ENCODE data around the gene AQP1. TPM values are rescaled to one million over a fixed set of nuclear protein-coding genes. Genes with fewer than 3 reads are reported as not detected.
A peak's percentile ranks its signal among the peaks of the same experiment; 100 is the strongest.

Gene AQP1
- total RNA-seq, 1 donor from 2014 or later = 1.4 TPM

- H3K4me1 Mint-ChIP-seq = peaks cover 15% of the 10 kb centered on the region
- DNase-seq (ENCODE audit: low read depth, low spot score) = no peak
- H3K27ac Mint-ChIP-seq (ENCODE audit: unreplicated experiment) = peak overlapping the region; percentile 64
Observed at GRCh38 chr7:30884881-30885280, 26.8 kb upstream of the AQP1 start.

GRCh38 chr7:30886608-30887011, 25.0 kb upstream of the AQP1 start:
- Mint-ChIP-seq H3K27me3 (ENCODE audit: low read depth) (no peaks in the 10 kb centered on the region), H3K27ac (ENCODE audit: unreplicated experiment) (peak overlapping the region; percentile 67), H3K36me3 (ENCODE audit: low read depth) (no peaks in the 10 kb centered on the region), H3K4me1 (no peaks in the 10 kb centered on the region), H3K4me3 (no peak overlapping the region), H3K9me3 (no peaks in the 10 kb centered on the region)
- TF ChIP-seq, protein P1, sequence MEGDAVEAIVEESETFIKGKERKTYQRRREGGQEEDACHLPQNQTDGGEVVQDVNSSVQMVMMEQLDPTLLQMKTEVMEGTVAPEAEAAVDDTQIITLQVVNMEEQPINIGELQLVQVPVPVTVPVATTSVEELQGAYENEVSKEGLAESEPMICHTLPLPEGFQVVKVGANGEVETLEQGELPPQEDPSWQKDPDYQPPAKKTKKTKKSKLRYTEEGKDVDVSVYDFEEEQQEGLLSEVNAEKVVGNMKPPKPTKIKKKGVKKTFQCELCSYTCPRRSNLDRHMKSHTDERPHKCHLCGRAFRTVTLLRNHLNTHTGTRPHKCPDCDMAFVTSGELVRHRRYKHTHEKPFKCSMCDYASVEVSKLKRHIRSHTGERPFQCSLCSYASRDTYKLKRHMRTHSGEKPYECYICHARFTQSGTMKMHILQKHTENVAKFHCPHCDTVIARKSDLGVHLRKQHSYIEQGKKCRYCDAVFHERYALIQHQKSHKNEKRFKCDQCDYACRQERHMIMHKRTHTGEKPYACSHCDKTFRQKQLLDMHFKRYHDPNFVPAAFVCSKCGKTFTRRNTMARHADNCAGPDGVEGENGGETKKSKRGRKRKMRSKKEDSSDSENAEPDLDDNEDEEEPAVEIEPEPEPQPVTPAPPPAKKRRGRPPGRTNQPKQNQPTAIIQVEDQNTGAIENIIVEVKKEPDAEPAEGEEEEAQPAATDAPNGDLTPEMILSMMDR (conservative IDR thresholded peaks at IDR 0.05) = no peak
- DNase-seq (ENCODE audit: low read depth, low spot score) = no peak

More at GRCh38 chr7:30884881-30885280, 26.8 kb upstream of the AQP1 start:
- Mint-ChIP-seq H3K4me3 (no peak overlapping the region), H3K9me3 (no peaks in the 10 kb centered on the region), H3K27me3 (ENCODE audit: low read depth) (no peaks in the 10 kb centered on the region), H3K36me3 (ENCODE audit: low read depth) (no peaks in the 10 kb centered on the region)
- TF ChIP-seq, protein P1 (conservative IDR thresholded peaks at IDR 0.05) = no peak

- TF ChIP-seq, protein P1 (conservative IDR thresholded peaks at IDR 0.05) = no peak
- peak overlapping the region; percentile 43 for H3K27ac Mint-ChIP-seq (ENCODE audit: unreplicated experiment)
- H3K36me3 Mint-ChIP-seq (ENCODE audit: low read depth) = no peaks in the 10 kb centered on the region
- H3K4me3 Mint-ChIP-seq = no peak overlapping the region
- no peak for DNase-seq (ENCODE audit: low read depth, low spot score)
- H3K9me3 Mint-ChIP-seq = no peaks in the 10 kb centered on the region
- no peaks in the 10 kb centered on the region for H3K4me1 Mint-ChIP-seq
- no peaks in the 10 kb centered on the region for H3K27me3 Mint-ChIP-seq (ENCODE audit: low read depth)
Observed at GRCh38 chr7:30887464-30887872, 24.2 kb upstream of the AQP1 start.

DNA sequence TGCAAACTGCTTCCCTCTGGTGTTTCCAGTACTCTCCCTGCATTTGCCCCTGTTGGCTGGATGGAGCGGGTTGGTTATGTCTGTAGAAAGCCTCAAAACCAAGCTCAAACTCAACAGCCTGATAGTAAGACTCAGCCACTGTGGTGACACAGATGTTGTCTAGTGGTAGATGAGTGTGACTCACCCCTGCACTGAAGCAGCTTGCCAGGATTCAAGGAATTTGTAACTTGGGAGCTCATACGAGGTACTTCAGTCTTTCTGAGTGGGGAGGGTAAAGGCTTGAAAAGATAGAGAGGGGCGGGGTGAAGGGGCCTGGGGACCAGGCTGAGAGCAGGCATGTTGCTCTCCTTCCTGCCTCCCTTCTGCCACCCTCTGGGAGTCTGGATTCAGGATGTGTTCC, 22.9 kb upstream of the AQP1 start:
- Mint-ChIP-seq H3K9me3 (no peaks in the 10 kb centered on the region), H3K27me3 (ENCODE audit: low read depth) (no peaks in the 10 kb centered on the region), H3K4me1 (no peaks in the 10 kb centered on the region), H3K4me3 (no peak overlapping the region), H3K36me3 (ENCODE audit: low read depth) (no peaks in the 10 kb centered on the region), H3K27ac (ENCODE audit: unreplicated experiment) (peak overlapping the region; percentile 7)
- DNase-seq (ENCODE audit: low read depth, low spot score) = no peak
- TF ChIP-seq, protein P1 (conservative IDR thresholded peaks at IDR 0.05) = no peak

- Mint-ChIP-seq H3K9me3 (no peaks in the 10 kb centered on the region), H3K27me3 (ENCODE audit: low read depth) (no peaks in the 10 kb centered on the region), H3K27ac (ENCODE audit: unreplicated experiment) (no peak overlapping the region), H3K4me1 (no peaks in the 10 kb centered on the region), H3K36me3 (ENCODE audit: low read depth) (no peaks in the 10 kb centered on the region), H3K4me3 (no peak overlapping the region)
- DNase-seq (ENCODE audit: low read depth, low spot score) = no peak
- TF ChIP-seq, protein P1 (conservative IDR thresholded peaks at IDR 0.05) = no peak
Observed at GRCh38 chr7:30890226-30890625, 21.4 kb upstream of the AQP1 start.

DNA sequence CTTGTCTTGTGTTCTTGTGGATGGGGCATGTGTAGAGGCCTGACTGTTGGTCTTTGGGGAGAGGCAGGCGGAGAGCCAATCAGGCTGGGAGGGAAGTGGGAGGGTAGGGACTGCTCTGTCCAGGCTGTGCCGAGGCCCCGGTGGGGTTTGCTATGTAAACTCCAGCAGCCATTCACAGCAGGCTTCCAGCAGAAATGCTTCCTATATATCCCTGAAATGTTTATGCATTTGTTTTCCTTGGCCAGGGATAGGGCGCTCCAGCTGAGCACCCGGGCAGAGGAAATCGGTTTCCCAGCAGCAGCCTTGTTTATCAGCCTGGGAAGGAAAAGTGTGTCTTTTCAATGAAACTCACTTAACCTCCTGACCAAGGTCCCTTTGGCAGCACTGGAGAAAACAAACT, 18.3 kb upstream of the AQP1 start:
- H3K9me3 Mint-ChIP-seq = no peaks in the 10 kb centered on the region
- H3K27ac Mint-ChIP-seq (ENCODE audit: unreplicated experiment) = no peak overlapping the region
- no peak overlapping the region for H3K4me3 Mint-ChIP-seq
- no peak for DNase-seq (ENCODE audit: low read depth, low spot score)
- H3K36me3 Mint-ChIP-seq (ENCODE audit: low read depth) = no peaks in the 10 kb centered on the region
- no peaks in the 10 kb centered on the region for H3K27me3 Mint-ChIP-seq (ENCODE audit: low read depth)
- H3K4me1 Mint-ChIP-seq = no peaks in the 10 kb centered on the region
- TF ChIP-seq, protein P1 (conservative IDR thresholded peaks at IDR 0.05) = no peak

All from neural crest cell (in vitro differentiated cells).